Nephron progenitor cell (in vitro differentiated cells): Measurements from ENCODE around the gene AP2S1.
"Not testable (repeated sequence)": the region's sequence is repeated elsewhere in the genome, so short reads cannot be mapped to it uniquely, and the experiment has no call there.

Source experiments
- DNase-seq: peaks from one replicate; pipeline ENCODE4 v3.0.0; 2021
- H3K27ac Mint-ChIP-seq: 2 replicates; pipeline ENCODE4 v1.8.0; 2021; ENCODE audit warnings: mild to moderate bottlenecking, moderate library complexity, mixed read lengths
- H3K27me3 Mint-ChIP-seq: 2 replicates; pipeline ENCODE4 v1.8.0; 2021; ENCODE audit warnings: mild to moderate bottlenecking, low read depth, mixed read lengths; ENCODE audit not compliant: poor library complexity
- H3K36me3 Mint-ChIP-seq: 2 replicates; pipeline ENCODE4 v1.8.0; 2021; ENCODE audit warnings: low read depth, mixed read lengths
- H3K4me1 Mint-ChIP-seq: 2 replicates; pipeline ENCODE4 v1.8.0; 2021; ENCODE audit warnings: mixed read lengths
- H3K4me3 Mint-ChIP-seq: 2 replicates; pipeline ENCODE4 v1.8.0; 2021; ENCODE audit warnings: mild to moderate bottlenecking, moderate library complexity, mixed read lengths
- H3K9me3 Mint-ChIP-seq: 2 replicates; pipeline ENCODE4 v1.8.0; 2021; ENCODE audit warnings: mild to moderate bottlenecking, moderate library complexity, mixed read lengths
- CTCF ChIP-seq: fragments of 200-600 bp; sonication (generic); IDR thresholded peaks from 2 replicates; pipeline ENCODE4 v1.5.0; 2021; ENCODE audit warnings: antibody characterized with exemption

AP2S1 gene

GRCh38 chr19:46815833-46816627, 34.6 kb downstream of the AP2S1 start:
- H3K4me3 Mint-ChIP-seq = no peak overlapping the region
- H3K9me3 Mint-ChIP-seq = no peaks in the 10 kb centered on the region
- H3K27me3 Mint-ChIP-seq = no peaks in the 10 kb centered on the region
- DNase-seq = no peak
- no peak overlapping the region for H3K27ac Mint-ChIP-seq
- no peak for TF ChIP-seq CTCF
- H3K4me1 Mint-ChIP-seq = peaks cover 35% of the 10 kb centered on the region
- no peaks in the 10 kb centered on the region for H3K36me3 Mint-ChIP-seq

GRCh38 chr19:46813839-46814358, 36.7 kb downstream of the AP2S1 start:
- Mint-ChIP-seq H3K4me1 (peaks cover 19% of the 10 kb centered on the region), H3K4me3 (peak overlapping the region; percentile 36), H3K36me3 (no peaks in the 10 kb centered on the region), H3K9me3 (no peaks in the 10 kb centered on the region), H3K27me3 (no peaks in the 10 kb centered on the region), H3K27ac (no peak overlapping the region)
- TF ChIP-seq CTCF = no peak
- no peak for DNase-seq

- H3K4me1 Mint-ChIP-seq = peaks cover 19% of the 10 kb centered on the region
- TF ChIP-seq CTCF = no peak
- peak overlapping the region; percentile 36 for H3K4me3 Mint-ChIP-seq
- peak overlapping the region; percentile 66 for H3K27ac Mint-ChIP-seq
- no peaks in the 10 kb centered on the region for H3K36me3 Mint-ChIP-seq
- H3K27me3 Mint-ChIP-seq = no peaks in the 10 kb centered on the region
- DNase-seq = peak; percentile 33
- no peaks in the 10 kb centered on the region for H3K9me3 Mint-ChIP-seq
Measured at GRCh38 chr19:46812977-46813838, 37.4 kb downstream of the AP2S1 start.

- no peak for DNase-seq
- Mint-ChIP-seq H3K36me3 (no peaks in the 10 kb centered on the region), H3K9me3 (peaks cover 4% of the 10 kb centered on the region), H3K27ac (no peak overlapping the region), H3K27me3 (no peaks in the 10 kb centered on the region), H3K4me3 (no peak overlapping the region), H3K4me1 (peaks cover 20% of the 10 kb centered on the region)
- TF ChIP-seq CTCF = no peak
Measured at GRCh38 chr19:46809534-46810272, 40.9 kb downstream of the AP2S1 start.

- DNase-seq = no peak
- Mint-ChIP-seq H3K9me3 (peaks cover 4% of the 10 kb centered on the region), H3K36me3 (no peaks in the 10 kb centered on the region), H3K27ac (no peak overlapping the region), H3K4me3 (no peak overlapping the region), H3K4me1 (peaks cover 6% of the 10 kb centered on the region), H3K27me3 (no peaks in the 10 kb centered on the region)
- TF ChIP-seq CTCF = no peak
Measured at GRCh38 chr19:46806656-46807055, 44.0 kb downstream of the AP2S1 start.

- not testable (repeated sequence) for H3K27me3 Mint-ChIP-seq, H3K4me1 Mint-ChIP-seq, H3K27ac Mint-ChIP-seq, DNase-seq, H3K36me3 Mint-ChIP-seq, H3K9me3 Mint-ChIP-seq, H3K4me3 Mint-ChIP-seq
Measured at GRCh38 chr19:46804432-46804831, 46.2 kb downstream of the AP2S1 start.
